GM12874 (cell line): Measurements from ENCODE around the gene PTGES3L.

Experiments
- CTCF ChIP-seq: IDR thresholded peaks from 2 replicates; pipeline ENCODE4 v1.5.1; 2011; ENCODE audit warnings: low read depth, mild to moderate bottlenecking, control low read depth, low read length, moderate library complexity; ENCODE audit not compliant: insufficient read depth

Gene PTGES3L

GRCh38 chr17:43018008-43018853 lies 38.4 kb upstream of the PTGES3L start:
- TF ChIP-seq CTCF = no peak

GRCh38 chr17:43016216-43016615 lies 36.3 kb upstream of the PTGES3L start:
- TF ChIP-seq CTCF = no peak

GRCh38 chr17:43015579-43015978 lies 35.7 kb upstream of the PTGES3L start:
- TF ChIP-seq CTCF = no peak

GRCh38 chr17:43014649-43015542 lies 35.0 kb upstream of the PTGES3L start:
- no peak for TF ChIP-seq CTCF

- no peak for TF ChIP-seq CTCF
These were observed 34.3 kb upstream of the PTGES3L start for GRCh38 chr17:43014020-43014648.

- no peak for TF ChIP-seq CTCF
These were observed 33.4 kb upstream of the PTGES3L start for GRCh38 chr17:43013296-43013695.
